NOMO-1 treated with dmso at 0.1 percent for 144 hours (cell line): ENCODE results near the gene NUS1.
"Not testable (repeated sequence)": the region's sequence is repeated elsewhere in the genome, so short reads cannot be mapped to it uniquely, and the experiment has no call there.

Experiments
- DNase-seq: peaks from one replicate; lab custom pipeline; 2025; ENCODE audit not compliant: unreplicated experiment; lab: John Stamatoyannopoulos, UW

Gene NUS1

GRCh38 chr6:117711369-117711768, 36.1 kb downstream of the NUS1 start:
- no peak for DNase-seq

- DNase-seq, result no peak
Observed at GRCh38 chr6:117718895-117719294, 43.6 kb downstream of the NUS1 start.

- DNase-seq, result not testable (repeated sequence)
Observed at GRCh38 chr6:117721520-117721919, 46.3 kb downstream of the NUS1 start.

GRCh38 chr6:117728626-117729025, 53.4 kb downstream of the NUS1 start:
- DNase-seq, result no peak

GRCh38 chr6:117729613-117730012, 54.3 kb downstream of the NUS1 start:
- DNase-seq, result no peak

GRCh38 chr6:117733341-117733740, 58.1 kb downstream of the NUS1 start:
- no peak for DNase-seq

- no peak for DNase-seq
Observed at GRCh38 chr6:117739869-117740268, 64.6 kb downstream of the NUS1 start.

GRCh38 chr6:117740605-117741004, 65.3 kb downstream of the NUS1 start:
- DNase-seq, result no peak

GRCh38 chr6:117750675-117751074, 75.4 kb downstream of the NUS1 start:
- not testable (repeated sequence) for DNase-seq
